Type B pancreatic cell (in vitro differentiated cells): ENCODE measurements around the gene PLD5. TPM values are rescaled to one million over a fixed set of nuclear protein-coding genes. Genes with fewer than 3 reads are reported as not detected.

Source experiments
- DNase-seq: peaks from one replicate; pipeline ENCODE4 v3.0.0; 2021; ENCODE audit warnings: mixed read lengths; ENCODE audit not compliant: unreplicated experiment; ENCODE audit errors: extremely low spot score
- H3K27ac Mint-ChIP-seq: 2 replicates; pipeline ENCODE4 v1.8.0; 2021; ENCODE audit warnings: mild to moderate bottlenecking, mixed read lengths
- H3K27me3 Mint-ChIP-seq: 2 replicates; pipeline ENCODE4 v1.8.0; 2021; ENCODE audit warnings: mixed read lengths
- H3K36me3 Mint-ChIP-seq: 2 replicates; pipeline ENCODE4 v1.8.0; 2021; ENCODE audit warnings: mixed read lengths
- H3K4me1 Mint-ChIP-seq: one replicate; pipeline ENCODE4 v1.8.0; 2021; ENCODE audit warnings: mixed read lengths; ENCODE audit not compliant: unreplicated experiment
- H3K4me3 Mint-ChIP-seq: 2 replicates; pipeline ENCODE4 v1.8.0; 2021; ENCODE audit warnings: mild to moderate bottlenecking, mixed read lengths
- H3K9me3 Mint-ChIP-seq: 2 replicates; pipeline ENCODE4 v1.8.0; 2021; ENCODE audit warnings: mixed read lengths
- total RNA-seq: library from RNA; stranded (reverse); gene quantifications from 2 replicates; pipeline ENCODE4 v1.2.1, GENCODE V29; 2021; ENCODE audit warnings: low replicate concordance
- TF ChIP-seq, protein P1 (sequence below): fragments of 200-600 bp; sonication (generic); conservative IDR thresholded peaks from 2 replicates; pipeline ENCODE4 v1.5.0; 2021; ENCODE audit warnings: antibody characterized with exemption, mild to moderate bottlenecking

Gene PLD5
- total RNA-seq, 1 donor from 2014 or later: 2.6 TPM

DNA sequence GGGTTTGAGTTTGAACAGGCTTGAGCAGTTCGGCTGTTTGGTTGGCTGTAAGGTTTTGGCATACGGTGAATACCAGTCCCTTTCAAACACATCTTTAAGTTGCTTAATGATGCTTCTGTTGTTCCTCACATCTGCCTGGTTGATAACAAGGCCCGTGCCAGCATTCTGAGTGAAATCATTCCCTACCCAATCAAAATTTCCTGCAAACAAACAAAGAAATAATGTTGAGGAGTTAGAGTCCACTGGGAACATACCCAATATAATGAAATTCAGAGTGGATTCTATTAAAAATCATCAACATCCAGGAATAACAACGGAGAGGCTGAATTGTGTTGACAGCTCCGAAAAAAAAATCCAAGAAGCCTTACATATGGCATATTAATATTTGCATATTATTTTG, 434.6 kb downstream of the PLD5 start:
- no peaks in the 10 kb centered on the region for H3K9me3 Mint-ChIP-seq
- H3K36me3 Mint-ChIP-seq: no peaks in the 10 kb centered on the region
- no peak overlapping the region for H3K4me3 Mint-ChIP-seq
- TF ChIP-seq, protein P1, sequence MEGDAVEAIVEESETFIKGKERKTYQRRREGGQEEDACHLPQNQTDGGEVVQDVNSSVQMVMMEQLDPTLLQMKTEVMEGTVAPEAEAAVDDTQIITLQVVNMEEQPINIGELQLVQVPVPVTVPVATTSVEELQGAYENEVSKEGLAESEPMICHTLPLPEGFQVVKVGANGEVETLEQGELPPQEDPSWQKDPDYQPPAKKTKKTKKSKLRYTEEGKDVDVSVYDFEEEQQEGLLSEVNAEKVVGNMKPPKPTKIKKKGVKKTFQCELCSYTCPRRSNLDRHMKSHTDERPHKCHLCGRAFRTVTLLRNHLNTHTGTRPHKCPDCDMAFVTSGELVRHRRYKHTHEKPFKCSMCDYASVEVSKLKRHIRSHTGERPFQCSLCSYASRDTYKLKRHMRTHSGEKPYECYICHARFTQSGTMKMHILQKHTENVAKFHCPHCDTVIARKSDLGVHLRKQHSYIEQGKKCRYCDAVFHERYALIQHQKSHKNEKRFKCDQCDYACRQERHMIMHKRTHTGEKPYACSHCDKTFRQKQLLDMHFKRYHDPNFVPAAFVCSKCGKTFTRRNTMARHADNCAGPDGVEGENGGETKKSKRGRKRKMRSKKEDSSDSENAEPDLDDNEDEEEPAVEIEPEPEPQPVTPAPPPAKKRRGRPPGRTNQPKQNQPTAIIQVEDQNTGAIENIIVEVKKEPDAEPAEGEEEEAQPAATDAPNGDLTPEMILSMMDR: no peak
- H3K27me3 Mint-ChIP-seq: no peaks in the 10 kb centered on the region
- DNase-seq: no peak
- H3K27ac Mint-ChIP-seq: no peak overlapping the region
- no peaks in the 10 kb centered on the region for H3K4me1 Mint-ChIP-seq

DNA sequence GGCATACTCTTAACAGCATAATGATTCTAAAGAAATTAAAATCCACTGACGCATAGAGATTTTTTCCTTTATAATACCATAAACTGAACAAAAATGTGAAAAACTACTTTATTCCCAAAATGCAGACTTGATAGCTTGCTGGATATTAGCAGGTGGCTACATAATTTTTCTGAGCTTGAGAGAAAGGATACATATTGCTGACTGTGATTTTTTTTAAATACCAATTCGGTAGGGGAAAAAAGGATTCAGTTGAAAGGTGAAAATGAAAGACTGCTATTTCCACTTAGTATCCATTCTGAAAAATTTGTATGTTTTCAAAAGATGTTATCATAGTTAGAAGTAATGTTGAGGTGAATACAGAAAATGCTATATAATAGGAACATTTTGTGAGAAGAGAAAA, 435.6 kb downstream of the PLD5 start:
- no peak for DNase-seq
- Mint-ChIP-seq H3K36me3 (no peaks in the 10 kb centered on the region), H3K27me3 (no peaks in the 10 kb centered on the region), H3K4me1 (no peaks in the 10 kb centered on the region), H3K9me3 (no peaks in the 10 kb centered on the region), H3K27ac (no peak overlapping the region), H3K4me3 (no peak overlapping the region)
- TF ChIP-seq, protein P1: no peak

DNA sequence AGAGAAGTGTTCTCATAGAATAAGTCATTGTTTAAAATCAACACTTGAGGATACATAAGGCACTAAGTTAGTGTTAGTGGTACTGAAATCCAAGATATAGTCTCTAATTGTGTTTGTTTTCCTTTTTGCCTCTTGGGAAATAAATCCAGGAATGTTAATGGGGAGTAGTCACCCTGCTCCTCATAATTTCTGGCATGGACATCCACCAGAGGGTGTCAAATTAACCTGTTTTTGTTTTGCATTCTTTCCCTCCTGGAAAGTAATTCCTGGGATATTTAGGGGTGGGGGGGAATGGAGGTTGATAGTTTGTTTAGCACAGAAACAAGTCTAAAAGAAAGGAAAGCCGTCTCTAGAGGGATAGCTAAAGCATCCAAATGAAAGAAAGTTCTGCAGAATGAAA, 437.8 kb downstream of the PLD5 start:
- no peak for DNase-seq
- H3K27me3 Mint-ChIP-seq: no peaks in the 10 kb centered on the region
- no peaks in the 10 kb centered on the region for H3K4me1 Mint-ChIP-seq
- H3K4me3 Mint-ChIP-seq: no peak overlapping the region
- H3K27ac Mint-ChIP-seq: no peak overlapping the region
- H3K9me3 Mint-ChIP-seq: no peaks in the 10 kb centered on the region
- no peaks in the 10 kb centered on the region for H3K36me3 Mint-ChIP-seq
- TF ChIP-seq, protein P1: no peak

DNA sequence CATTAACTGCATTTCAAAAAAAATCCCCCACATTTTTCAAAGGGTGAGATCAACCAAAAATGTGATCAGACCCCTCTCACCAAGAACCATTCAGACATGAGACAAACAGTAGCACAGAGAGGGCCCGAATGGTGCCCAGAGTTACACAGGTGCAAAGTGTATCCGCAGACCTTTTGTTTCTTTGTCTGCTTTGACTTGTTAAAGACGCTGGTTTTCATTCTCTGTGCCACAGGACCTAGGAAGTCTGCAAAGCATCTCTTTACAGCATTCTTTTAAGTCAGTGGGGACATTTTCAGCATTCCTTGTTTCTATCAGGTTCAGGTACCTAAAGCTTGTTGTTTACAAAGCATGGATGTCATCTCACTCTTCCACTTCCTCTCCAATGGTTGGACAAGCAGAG, 438.4 kb downstream of the PLD5 start:
- Mint-ChIP-seq H3K4me3 (no peak overlapping the region), H3K4me1 (no peaks in the 10 kb centered on the region), H3K27me3 (no peaks in the 10 kb centered on the region), H3K9me3 (no peaks in the 10 kb centered on the region), H3K27ac (no peak overlapping the region), H3K36me3 (no peaks in the 10 kb centered on the region)
- TF ChIP-seq, protein P1: no peak
- no peak for DNase-seq

DNA sequence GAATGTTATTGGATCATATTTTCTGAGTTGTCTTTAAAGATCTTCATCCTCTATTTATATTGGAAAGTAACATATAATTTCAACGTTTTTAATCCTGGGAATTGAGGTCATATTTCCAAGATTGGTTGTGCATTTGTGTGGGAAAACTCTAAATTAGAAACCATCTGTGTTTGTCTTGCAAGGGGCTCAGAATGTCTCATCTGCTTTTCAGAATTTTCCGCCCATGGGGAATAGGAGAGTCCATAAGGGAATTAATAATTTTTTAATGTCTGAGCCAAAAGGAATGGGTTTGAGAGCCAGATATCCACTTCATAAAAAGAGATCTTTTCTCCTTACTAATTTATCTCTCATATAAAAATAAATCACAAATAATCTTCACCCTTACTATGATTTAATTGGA, 440.8 kb downstream of the PLD5 start:
- Mint-ChIP-seq H3K9me3 (no peaks in the 10 kb centered on the region), H3K36me3 (no peaks in the 10 kb centered on the region), H3K27ac (no peak overlapping the region), H3K4me1 (no peaks in the 10 kb centered on the region), H3K27me3 (no peaks in the 10 kb centered on the region), H3K4me3 (no peak overlapping the region)
- no peak for DNase-seq
- TF ChIP-seq, protein P1: no peak

DNA sequence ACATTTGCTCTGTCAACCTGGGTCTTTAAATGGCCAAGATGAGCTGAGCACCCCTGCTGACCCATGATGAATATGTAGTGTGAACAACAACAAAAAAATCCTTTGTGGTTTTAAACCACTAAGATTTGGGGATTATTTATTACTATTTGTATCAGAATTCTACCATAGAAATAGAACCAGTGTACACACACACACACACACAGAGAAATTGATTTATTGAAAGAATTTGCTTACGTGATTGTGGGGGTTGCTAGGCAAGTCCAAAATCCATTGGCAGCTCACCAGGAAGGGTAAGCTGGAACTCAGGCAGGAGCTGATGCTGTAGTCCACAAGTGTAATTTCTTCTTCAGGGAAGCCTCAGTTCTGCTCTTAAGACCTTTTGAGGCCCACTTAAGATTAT, 443.1 kb downstream of the PLD5 start:
- DNase-seq: no peak
- no peaks in the 10 kb centered on the region for H3K4me1 Mint-ChIP-seq
- H3K27ac Mint-ChIP-seq: no peak overlapping the region
- H3K9me3 Mint-ChIP-seq: no peaks in the 10 kb centered on the region
- no peaks in the 10 kb centered on the region for H3K36me3 Mint-ChIP-seq
- H3K4me3 Mint-ChIP-seq: no peak overlapping the region
- no peaks in the 10 kb centered on the region for H3K27me3 Mint-ChIP-seq
- TF ChIP-seq, protein P1: no peak
